Placental epithelial cell (primary cell): ENCODE measurements around the gene TSPAN9. TPM values are rescaled to one million over a fixed set of nuclear protein-coding genes. Genes with fewer than 3 reads are reported as not detected.

Source experiments
- small RNA-seq: library from RNA; depleted of rRNA; stranded (forward); fragments of <200 nt; gene quantifications from one replicate; pipeline ENCODE3, GENCODE V24; 2012
- total RNA-seq: library from RNA; depleted of rRNA; stranded (reverse); fragments of >200 nt; gene quantifications from 2 replicates; pipeline ENCODE4 v1.2.3, GENCODE V29; 2012

The TSPAN9 gene
- total RNA-seq, result 8.6 and 13.0 TPM in 2 replicates

GRCh38 chr12:3076730-3077571, at the start of gene TSPAN9:
Gene TSPAN9 (plus strand): TSS chr12:3077379. CDS start chr12:3201194, 123,815 bp downstream.

Small RNAs within 50 kb of the gene (small RNA-seq; reads per million reads assigned to genes)
- 0.78 reads per million, percentile 46 among the genes with 10 or more reads in this experiment for gene AC005912.1
- gene RF00017, result not detected

Other genes with a start within 250 kb of the TSPAN9 start
- gene NRIP2, start 242.3 kb upstream of the TSPAN9 start, total RNA-seq, result not detected in 2 replicates
- gene TEX52, start 220.3 kb upstream of the TSPAN9 start, total RNA-seq, result not detected in 2 replicates
- 3.5 and 8.9 TPM in 2 replicates for gene FOXM1, start 200.2 kb upstream of the TSPAN9 start, total RNA-seq
- gene RHNO1, start 200.2 kb upstream of the TSPAN9 start, total RNA-seq, result 16.9 and 19.8 TPM in 2 replicates
- 24.5 and 28.3 TPM in 2 replicates for gene TULP3, start 186.5 kb upstream of the TSPAN9 start, total RNA-seq
- gene TEAD4, start 118.0 kb upstream of the TSPAN9 start, total RNA-seq, result 4.7 and 16.2 TPM in 2 replicates